HUDEP-2 (cell line): ENCODE results near the gene USP21.
"Not testable (repeated sequence)": the region's sequence is repeated elsewhere in the genome, so short reads cannot be mapped to it uniquely, and the experiment has no call there.

Source experiments
- DNase-seq, 76 experiments: peaks; one replicate each; lab custom pipeline; 2025; ENCODE audit not compliant: unreplicated experiment in 76 of 76; lab: John Stamatoyannopoulos, UW

The USP21 gene, protein sequence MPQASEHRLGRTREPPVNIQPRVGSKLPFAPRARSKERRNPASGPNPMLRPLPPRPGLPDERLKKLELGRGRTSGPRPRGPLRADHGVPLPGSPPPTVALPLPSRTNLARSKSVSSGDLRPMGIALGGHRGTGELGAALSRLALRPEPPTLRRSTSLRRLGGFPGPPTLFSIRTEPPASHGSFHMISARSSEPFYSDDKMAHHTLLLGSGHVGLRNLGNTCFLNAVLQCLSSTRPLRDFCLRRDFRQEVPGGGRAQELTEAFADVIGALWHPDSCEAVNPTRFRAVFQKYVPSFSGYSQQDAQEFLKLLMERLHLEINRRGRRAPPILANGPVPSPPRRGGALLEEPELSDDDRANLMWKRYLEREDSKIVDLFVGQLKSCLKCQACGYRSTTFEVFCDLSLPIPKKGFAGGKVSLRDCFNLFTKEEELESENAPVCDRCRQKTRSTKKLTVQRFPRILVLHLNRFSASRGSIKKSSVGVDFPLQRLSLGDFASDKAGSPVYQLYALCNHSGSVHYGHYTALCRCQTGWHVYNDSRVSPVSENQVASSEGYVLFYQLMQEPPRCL

GRCh38 chr1:161159087-161159912 lies at the start of gene USP21:
Gene USP21 (plus strand): TSS chr1:161159500. CDS start chr1:161160641, 1,141 bp downstream.
- peak in 75 of 76 experiments; percentile 17 to 90 (median 80) for DNase-seq

DNA sequence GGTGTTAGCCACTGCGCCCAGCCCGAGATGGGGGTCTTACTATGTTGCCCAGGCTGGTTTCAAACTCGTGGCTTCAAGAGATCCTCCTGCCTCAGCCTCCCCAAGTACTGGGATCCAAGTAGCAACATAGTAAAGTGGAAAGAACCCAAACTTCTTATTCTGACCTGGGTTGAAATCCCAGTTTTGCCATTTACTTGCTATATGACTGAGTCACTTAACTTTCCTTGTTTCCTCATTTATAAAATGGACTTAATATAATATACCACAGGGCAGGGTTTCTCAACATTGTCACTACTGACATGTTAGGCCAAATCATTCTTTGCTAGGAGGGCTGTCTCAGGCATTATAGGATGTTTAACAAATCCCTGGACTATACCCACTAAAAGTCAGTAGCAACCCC lies 48.2 kb upstream of the USP21 start:
- DNase-seq = no peak

DNA sequence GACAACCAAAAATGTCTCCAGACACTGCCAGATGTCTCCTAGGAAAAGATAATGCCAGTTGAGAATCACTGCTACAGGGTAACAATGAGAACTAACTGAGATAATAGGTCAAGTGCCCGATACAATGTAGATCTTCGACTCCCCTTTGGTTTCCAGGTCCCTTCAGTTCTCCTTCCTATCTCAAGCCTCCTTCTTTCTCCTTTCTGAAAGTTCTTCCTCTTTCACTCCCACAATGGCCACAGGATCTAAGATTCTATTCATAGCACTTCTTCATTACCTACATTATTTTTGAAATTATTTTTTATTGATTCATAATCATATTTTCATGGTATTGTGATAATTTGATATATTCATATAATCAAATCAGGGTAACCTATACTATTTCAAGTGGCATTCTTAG lies 47.8 kb upstream of the USP21 start:
- DNase-seq = no peak

- DNase-seq = no peak
Observed at GRCh38 chr1:161113915-161114314, 45.4 kb upstream of the USP21 start.

- DNase-seq = no peak
Observed at GRCh38 chr1:161114556-161114955, 44.7 kb upstream of the USP21 start.

DNA sequence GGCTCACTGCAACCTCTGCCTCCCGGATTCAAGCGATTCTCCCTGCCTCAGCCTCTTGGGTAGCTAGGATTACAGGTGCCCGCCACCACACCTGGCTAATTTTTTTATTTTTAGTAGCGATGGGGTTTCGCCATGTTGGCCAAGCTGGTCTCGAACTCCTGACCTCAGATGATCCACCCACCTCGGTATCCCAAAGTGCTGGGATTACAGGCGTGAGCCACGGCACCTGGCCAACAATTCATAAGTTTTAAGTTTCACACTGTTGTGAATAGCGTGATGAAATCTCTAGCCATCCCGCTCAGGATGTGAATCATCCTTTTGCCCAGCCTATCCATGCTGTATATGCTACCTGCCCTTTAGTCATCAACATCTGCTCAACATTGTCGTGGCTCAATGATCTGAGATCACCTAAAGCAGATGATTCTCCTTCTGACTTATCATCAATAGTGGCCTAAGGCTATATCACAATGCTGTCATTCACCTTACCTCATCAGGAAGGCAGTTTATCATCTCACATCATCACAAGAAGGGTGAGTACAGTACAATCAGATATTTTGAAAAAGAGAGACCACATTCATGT lies 44.1 kb upstream of the USP21 start:
- DNase-seq = no peak

- DNase-seq = not testable (repeated sequence)
Observed at GRCh38 chr1:161115961-161116360, 43.3 kb upstream of the USP21 start.

DNA sequence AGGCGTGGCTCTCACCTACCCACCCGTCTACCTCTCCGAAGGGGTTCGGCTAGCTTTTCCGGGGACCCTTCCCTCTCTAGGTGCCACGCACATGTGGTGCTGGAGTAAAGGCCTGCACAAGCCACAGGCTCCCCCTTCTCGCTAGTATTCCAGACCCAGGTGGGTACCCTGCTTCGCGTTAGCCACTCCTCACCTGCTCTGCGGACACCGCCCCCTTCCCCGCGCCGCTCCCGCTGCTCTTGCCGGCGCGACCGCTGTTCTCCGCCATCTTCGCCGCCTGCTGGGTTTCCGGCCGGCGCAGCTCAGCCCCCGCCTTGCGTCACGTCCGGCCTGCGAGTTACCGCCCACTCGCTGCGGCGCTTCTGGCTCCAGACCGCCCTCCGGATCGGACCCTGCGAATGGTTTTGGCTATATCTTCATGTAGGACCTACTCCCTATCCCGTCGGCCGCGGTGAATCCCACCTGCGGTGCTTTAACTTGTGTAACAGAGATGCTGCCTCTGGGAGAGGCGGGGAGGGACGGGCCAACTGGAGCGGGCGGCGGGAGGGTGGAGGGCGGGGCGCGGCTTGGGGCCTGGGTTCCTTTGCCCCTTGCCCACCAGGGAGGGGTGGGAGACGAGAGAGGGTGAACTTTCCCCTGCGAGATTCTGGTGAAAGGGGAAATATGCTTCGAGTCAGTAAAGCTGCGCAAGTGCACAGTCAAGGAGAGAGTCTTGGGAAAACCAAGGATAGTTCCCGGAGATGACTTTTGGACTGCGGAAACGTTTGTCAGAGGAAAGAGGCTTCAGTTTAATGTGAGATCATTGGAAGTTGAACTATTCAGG lies 41.3 kb upstream of the USP21 start, which contains the start of the genes NIT1 and PFDN2:
Gene NIT1 (plus strand): TSS at position 347 of the 823 bp plus-strand sequence. CDS start 72 bp downstream, at position 419.
Gene PFDN2 (minus strand): TSS at position 279 of the 823 bp plus-strand sequence. CDS start 11 bp downstream, at position 268.
- peak in 71 of 76 experiments; percentile 12 to 85 (median 61) for DNase-seq

GRCh38 chr1:161119092-161119903 lies 40.0 kb upstream of the USP21 start:
- peak in 73 of 76 experiments; percentile 18 to 74 (median 56) for DNase-seq

- DNase-seq = no peak
Observed at GRCh38 chr1:161121042-161121650, 38.2 kb upstream of the USP21 start.

GRCh38 chr1:161121834-161122233 lies 37.5 kb upstream of the USP21 start:
- DNase-seq = no peak

DNA sequence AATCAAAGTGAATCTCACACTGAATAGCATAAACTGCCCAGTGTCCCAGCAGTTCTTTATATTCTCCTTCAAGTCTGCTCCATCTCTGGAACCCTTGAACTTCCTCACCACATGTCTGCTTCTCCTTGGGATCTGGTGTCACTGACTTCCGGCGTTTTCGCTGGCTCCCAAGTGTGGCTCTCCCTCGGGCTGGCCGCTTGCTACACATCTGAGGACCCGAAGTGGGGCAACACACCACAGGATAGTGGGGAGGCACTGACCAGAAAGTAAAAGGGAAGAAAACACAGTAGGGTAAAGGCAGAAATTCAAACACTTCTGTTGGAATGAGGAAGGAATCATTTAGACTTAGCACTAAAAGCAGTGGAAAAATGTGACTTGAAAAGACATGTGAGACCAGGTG lies 36.3 kb upstream of the USP21 start:
- DNase-seq = no peak

DNA sequence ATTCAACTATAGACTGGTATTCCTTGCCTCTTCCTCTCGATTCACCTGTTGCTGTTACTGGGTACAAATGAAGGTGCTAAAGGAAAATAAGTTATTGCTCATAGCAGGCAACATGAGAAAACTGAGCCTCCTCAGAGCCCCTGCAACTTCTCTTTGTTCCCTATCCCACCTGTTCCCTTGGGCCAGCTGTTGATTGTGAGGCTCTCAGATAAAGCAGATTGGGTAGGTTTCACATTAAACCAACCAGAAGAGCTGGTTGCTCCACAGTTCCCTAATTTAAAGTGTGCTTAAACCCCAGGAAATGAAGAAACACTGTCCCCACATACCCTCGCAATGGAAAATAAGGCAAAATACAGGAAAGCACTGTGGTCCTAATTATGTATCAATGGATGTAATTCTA lies 31.7 kb upstream of the USP21 start:
- DNase-seq = no peak

DNA sequence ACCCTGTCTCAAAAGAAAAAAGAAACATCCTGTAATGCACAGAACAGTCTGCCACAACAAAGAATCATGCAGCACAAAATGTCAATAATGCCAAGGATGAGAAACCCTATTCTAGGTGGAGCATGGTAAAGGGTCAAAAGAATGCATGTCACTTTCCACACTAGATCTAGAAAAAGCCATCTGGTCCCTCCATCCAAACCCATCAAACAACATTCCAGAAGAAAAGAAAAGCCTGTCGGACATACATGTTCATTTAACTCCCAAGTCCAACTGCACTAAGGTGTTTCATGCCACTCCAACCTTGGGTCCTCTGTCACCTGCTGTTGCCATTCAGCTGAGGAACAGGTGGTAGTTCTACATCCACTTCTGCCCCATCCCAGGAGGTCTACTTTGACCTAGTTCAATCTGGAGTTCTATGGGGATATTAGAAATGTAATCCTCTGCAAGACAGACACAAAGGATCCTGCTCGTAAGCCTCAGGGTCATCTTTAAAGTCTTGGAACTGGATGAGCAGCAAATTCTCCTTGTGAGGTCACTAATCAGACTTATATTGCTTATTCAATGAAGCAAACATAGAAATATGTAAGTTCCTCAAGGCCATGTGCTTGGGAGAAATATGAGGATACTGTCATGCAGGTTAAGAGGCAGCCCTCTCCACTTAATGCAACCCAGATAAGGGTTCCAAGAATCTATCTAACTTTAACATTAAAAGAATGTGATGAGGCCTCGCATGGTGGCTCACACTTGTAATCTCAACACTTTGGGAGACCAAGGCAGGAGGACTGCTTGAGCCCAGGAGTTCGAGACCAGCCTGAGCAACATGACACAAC lies 30.5 kb upstream of the USP21 start:
- DNase-seq = peak in 1 of 76 experiments; percentile 4

- no peak for DNase-seq
Observed at GRCh38 chr1:161130266-161130665, 29.0 kb upstream of the USP21 start.

GRCh38 chr1:161131523-161132409 lies 27.5 kb upstream of the USP21 start:
- DNase-seq = peak in 1 of 76 experiments; percentile 44
